ENCODE data around the gene GHRL.

GHRL gene

GRCh38 chr3:10249833-10250232, 42.9 kb downstream of the GHRL start:
- Histone ChIP-seq H3K79me2 (ENCODE audit: low read length) (peaks cover 58% of the 10 kb centered on the region), H3K27ac (ENCODE audit: low read length) (no peak overlapping the region), H3K4me3 (ENCODE audit: low read length) (peak overlapping the region; percentile 95), H2AFZ (ENCODE audit: low read depth, low read length) (no peak overlapping the region), H3K4me2 (ENCODE audit: low read length) (peak overlapping the region; percentile 90), H4K20me1 (ENCODE audit: insufficient read depth, low read length) (peaks cover 24% of the 10 kb centered on the region), H3K27me3 (ENCODE audit: low read depth, low read length) (no peaks in the 10 kb centered on the region), H3K9me3 (ENCODE audit: insufficient read depth, low read length) (peaks cover 5% of the 10 kb centered on the region; the same call in 1 of the 2 replicates), H3K9ac (ENCODE audit: low read length) (peak overlapping the region; percentile 93; the same call in 1 of the 2 replicates), H3K36me3 (replicated peaks; ENCODE audit: low read depth, low read length) (peaks cover 37% of the 10 kb centered on the region), H3K4me1 (ENCODE audit: low read length) (peaks cover 19% of the 10 kb centered on the region)
- TF ChIP-seq EZH2phosphoT487 (IDR thresholded peaks at IDR 0.05; ENCODE audit: low read depth) (no peak), CTCF (IDR thresholded peaks at IDR 0.05; ENCODE audit: low read depth, low read length) (no peak)

- Histone ChIP-seq H3K9me3 (ENCODE audit: insufficient read depth, low read length) (peaks cover 12% of the 10 kb centered on the region; the same call in 1 of the 2 replicates), H3K36me3 (replicated peaks; ENCODE audit: low read depth, low read length) (peaks cover 32% of the 10 kb centered on the region), H3K27me3 (ENCODE audit: low read depth, low read length) (no peaks in the 10 kb centered on the region), H3K4me2 (ENCODE audit: low read length) (peak overlapping the region; percentile 90), H3K27ac (ENCODE audit: low read length) (peak overlapping the region; percentile 47), H2AFZ (ENCODE audit: low read depth, low read length) (peak overlapping the region; percentile 12; the same call in 1 of the 2 replicates), H4K20me1 (ENCODE audit: insufficient read depth, low read length) (peaks cover 24% of the 10 kb centered on the region), H3K79me2 (ENCODE audit: low read length) (peaks cover 52% of the 10 kb centered on the region), H3K4me3 (ENCODE audit: low read length) (peak overlapping the region; percentile 95), H3K9ac (ENCODE audit: low read length) (peak overlapping the region; percentile 93), H3K4me1 (ENCODE audit: low read length) (peaks cover 19% of the 10 kb centered on the region)
- TF ChIP-seq EZH2phosphoT487 (IDR thresholded peaks at IDR 0.05; ENCODE audit: low read depth), result no peak
- no peak for TF ChIP-seq CTCF (IDR thresholded peaks at IDR 0.05; ENCODE audit: low read depth, low read length)
Observed at GRCh38 chr3:10248984-10249748, 43.6 kb downstream of the GHRL start.

GRCh38 chr3:10248184-10248983, 44.4 kb downstream of the GHRL start, which contains the start of gene TATDN2:
Gene TATDN2 (plus strand): TSS chr3:10248459. CDS start chr3:10249201, 742 bp downstream.
- H3K9me3 ChIP-seq (ENCODE audit: insufficient read depth, low read length), result peaks cover 12% of the 10 kb centered on the region; the same call in 1 of the 2 replicates

More at GRCh38 chr3:10248184-10248983, 44.4 kb downstream of the GHRL start, which contains the start of gene TATDN2:
- Histone ChIP-seq H3K4me2 (ENCODE audit: low read length) (peak within 1 kb of the TSS; percentile 94), H3K27ac (ENCODE audit: low read length) (peak within 1 kb of the TSS; percentile 47), H3K79me2 (ENCODE audit: low read length) (peaks cover 44% of the 10 kb centered on the region), H3K9ac (ENCODE audit: low read length) (peak within 1 kb of the TSS; percentile 93), H3K36me3 (replicated peaks; ENCODE audit: low read depth, low read length) (peaks cover 24% of the 10 kb centered on the region), H3K27me3 (ENCODE audit: low read depth, low read length) (no peaks in the 10 kb centered on the region), H4K20me1 (ENCODE audit: insufficient read depth, low read length) (peaks cover 17% of the 10 kb centered on the region), H3K4me1 (ENCODE audit: low read length) (peaks cover 19% of the 10 kb centered on the region), H3K4me3 (ENCODE audit: low read length) (peak within 1 kb of the TSS; percentile 95), H2AFZ (ENCODE audit: low read depth, low read length) (peak within 1 kb of the TSS; percentile 83)
- TF ChIP-seq CTCF (IDR thresholded peaks at IDR 0.05; ENCODE audit: low read depth, low read length) (no peak), EZH2phosphoT487 (IDR thresholded peaks at IDR 0.05; ENCODE audit: low read depth) (no peak)
